HUES6 (cell line): ENCODE measurements around the gene CLDN5.

Source experiments
- H3K27ac ChIP-seq: 2 replicates; pipeline ENCODE4 v1.7.0; 2013; ENCODE audit warnings: low read depth, mild to moderate bottlenecking, low read length, inconsistent platforms
- H3K27me3 ChIP-seq: 2 replicates; pipeline ENCODE4 v1.6.1; 2013; ENCODE audit warnings: low read length; ENCODE audit not compliant: control insufficient read depth, insufficient read depth
- H3K36me3 ChIP-seq: 2 replicates; pipeline ENCODE4 v1.6.1; 2013; ENCODE audit warnings: low read length; ENCODE audit not compliant: control insufficient read depth, insufficient read depth
- H3K4me1 ChIP-seq: 2 replicates; pipeline ENCODE4 v1.6.1; 2013; ENCODE audit warnings: low read length; ENCODE audit not compliant: control insufficient read depth, insufficient read depth
- H3K4me3 ChIP-seq: 2 replicates; pipeline ENCODE4 v1.5.1; 2013; ENCODE audit warnings: low read depth, low read length
- H3K9ac ChIP-seq: one replicate; pipeline ENCODE4 v1.6.1; 2013; ENCODE audit warnings: mild to moderate bottlenecking, low read length
- H3K9me3 ChIP-seq: 2 replicates; pipeline ENCODE4 v1.6.1; 2013; ENCODE audit warnings: low read depth, low read length; ENCODE audit not compliant: control insufficient read depth, insufficient read depth

Gene CLDN5

DNA sequence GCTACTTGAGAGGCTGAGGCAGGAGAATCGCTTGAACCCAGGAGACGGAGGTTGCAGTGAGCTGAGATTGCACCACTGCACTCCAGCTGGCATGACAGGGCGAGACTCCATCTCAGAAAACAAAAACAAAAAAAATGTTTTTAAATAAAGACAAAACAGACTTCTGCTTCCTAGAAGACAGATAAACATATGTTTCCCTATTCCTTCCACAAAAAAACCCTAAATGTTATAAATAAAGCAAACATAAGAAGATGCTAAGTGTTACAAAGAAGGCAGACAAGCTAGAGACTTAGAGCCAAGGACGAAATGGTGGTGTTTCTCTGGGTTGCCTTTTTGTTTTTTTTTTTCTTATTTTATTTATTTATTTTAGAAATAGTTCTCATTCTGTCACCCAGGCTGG is 5.6 kb upstream of the CLDN5 start:
- Histone ChIP-seq H3K9me3 (no peaks in the 10 kb centered on the region), H3K4me1 (no peaks in the 10 kb centered on the region), H3K9ac (no peak overlapping the region), H3K4me3 (no peak overlapping the region), H3K27ac (no peak overlapping the region), H3K27me3 (peaks cover 24% of the 10 kb centered on the region), H3K36me3 (no peaks in the 10 kb centered on the region)

DNA sequence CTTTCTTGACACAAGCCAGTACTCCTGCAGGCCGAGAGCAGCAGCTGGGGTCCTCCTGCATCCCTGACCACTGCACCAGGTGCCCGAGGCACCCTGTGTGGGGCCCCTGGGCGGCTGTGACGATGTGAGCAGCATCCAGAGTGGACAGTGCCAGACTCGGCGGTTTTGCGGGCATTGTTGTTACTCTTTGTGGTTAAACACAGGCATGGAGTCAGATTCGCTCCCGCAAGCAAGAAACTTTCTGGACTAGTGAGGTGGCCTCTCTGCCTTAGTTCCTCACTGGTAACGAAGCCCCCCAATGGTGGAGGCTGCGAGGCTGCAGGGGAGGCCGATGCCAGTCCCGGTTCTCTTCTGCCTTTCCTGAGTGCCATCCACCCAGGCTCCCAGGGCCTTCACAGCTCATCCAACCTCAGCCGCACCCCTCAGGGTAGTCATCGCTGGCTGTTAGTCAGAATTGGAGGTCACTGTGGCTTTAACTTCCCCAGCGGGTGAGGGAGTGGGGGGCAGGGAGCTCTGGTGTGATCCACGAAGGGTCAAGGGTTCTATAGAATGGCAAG is 3.7 kb upstream of the CLDN5 start:
- H3K4me3 ChIP-seq: no peak overlapping the region
- H3K9me3 ChIP-seq: no peaks in the 10 kb centered on the region
- H3K9ac ChIP-seq: no peak overlapping the region
- H3K27ac ChIP-seq: no peak overlapping the region
- peaks cover 7% of the 10 kb centered on the region for H3K4me1 ChIP-seq
- no peaks in the 10 kb centered on the region for H3K36me3 ChIP-seq
- peaks cover 43% of the 10 kb centered on the region for H3K27me3 ChIP-seq

DNA sequence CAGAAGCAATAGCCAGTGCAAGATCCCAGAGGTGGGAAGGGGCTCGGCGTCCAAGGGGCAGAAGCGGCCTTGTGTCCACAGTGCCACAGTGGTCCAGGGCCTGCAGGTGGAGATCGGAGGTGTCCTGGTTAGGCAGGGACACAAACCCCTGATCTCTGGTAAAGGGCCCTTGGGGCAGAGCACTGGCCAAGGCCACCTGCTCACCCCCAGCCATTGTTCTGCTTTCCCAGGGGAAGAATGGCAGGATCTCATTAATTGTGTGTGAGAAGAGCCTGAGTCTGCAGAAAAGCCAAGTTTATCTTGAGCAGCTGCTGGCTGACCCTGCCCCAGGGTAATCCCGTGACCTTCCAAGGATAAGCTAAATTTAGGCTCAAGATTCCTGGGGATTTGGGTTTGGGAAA is 3.1 kb upstream of the CLDN5 start:
- peaks cover 13% of the 10 kb centered on the region for H3K4me1 ChIP-seq
- no peaks in the 10 kb centered on the region for H3K36me3 ChIP-seq
- peaks cover 49% of the 10 kb centered on the region for H3K27me3 ChIP-seq
- no peak overlapping the region for H3K4me3 ChIP-seq
- H3K9me3 ChIP-seq: no peaks in the 10 kb centered on the region
- H3K27ac ChIP-seq: no peak overlapping the region
- no peak overlapping the region for H3K9ac ChIP-seq

DNA sequence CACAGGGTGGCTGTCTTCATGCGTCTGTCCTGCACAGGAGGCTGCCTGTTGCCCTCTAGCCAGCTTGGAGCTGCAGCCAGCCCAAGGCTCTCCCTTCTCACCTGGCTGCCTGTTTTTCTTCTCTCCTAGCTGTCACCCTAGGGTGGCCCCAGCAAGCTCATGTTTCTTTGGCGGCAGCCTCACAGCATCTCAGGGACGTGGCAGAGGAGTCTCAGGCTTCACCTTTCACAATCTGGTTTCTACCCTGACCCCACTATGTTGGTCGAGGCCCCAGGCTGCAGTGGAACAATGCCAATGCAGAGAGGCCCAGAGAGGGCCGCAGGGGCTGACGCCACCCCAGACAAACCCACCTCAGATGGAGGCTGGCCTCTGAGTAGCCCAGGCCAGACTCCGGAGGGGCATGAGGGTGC is 2.5 kb upstream of the CLDN5 start:
- no peak overlapping the region for H3K27ac ChIP-seq

DNA sequence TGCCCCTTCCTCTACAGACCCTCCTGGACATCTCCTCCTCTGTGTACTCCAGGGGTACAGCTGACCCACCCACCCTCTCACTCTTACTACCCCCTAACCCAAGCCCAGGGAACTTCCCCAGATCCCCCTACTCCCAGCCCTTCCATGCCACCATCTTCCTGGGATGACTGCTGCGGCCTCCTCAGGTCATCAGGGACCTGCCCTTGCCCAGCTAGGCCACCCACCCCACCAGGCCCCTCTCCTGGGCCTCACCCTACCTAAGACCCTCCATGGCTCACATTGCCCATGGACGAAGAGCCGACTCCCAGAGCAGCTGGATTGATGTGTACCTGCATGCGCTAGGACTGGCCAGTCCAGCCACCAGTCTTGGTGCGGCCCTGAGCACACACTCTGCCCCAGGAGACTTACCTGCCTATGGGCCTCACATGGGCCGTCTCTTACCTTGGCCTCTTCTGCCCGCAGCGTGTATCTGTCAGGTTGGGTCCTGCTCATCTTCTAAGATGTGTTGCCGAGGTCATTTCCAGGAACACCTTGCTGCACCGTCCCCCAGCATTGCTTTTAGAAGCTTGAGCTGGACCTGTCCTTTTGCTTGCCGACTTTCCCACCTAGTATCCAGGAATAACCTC is 2.0 kb upstream of the CLDN5 start:
- Histone ChIP-seq H3K9ac (no peak overlapping the region), H3K9me3 (no peaks in the 10 kb centered on the region), H3K27ac (no peak overlapping the region), H3K36me3 (no peaks in the 10 kb centered on the region), H3K4me3 (no peak overlapping the region), H3K4me1 (peaks cover 17% of the 10 kb centered on the region), H3K27me3 (peaks cover 57% of the 10 kb centered on the region)

More for the DNA sequence above, 2.5 kb upstream of the CLDN5 start:
- Histone ChIP-seq H3K9ac (no peak overlapping the region), H3K9me3 (no peaks in the 10 kb centered on the region), H3K27me3 (peaks cover 55% of the 10 kb centered on the region), H3K36me3 (no peaks in the 10 kb centered on the region), H3K4me1 (peaks cover 17% of the 10 kb centered on the region), H3K4me3 (no peak overlapping the region)

DNA sequence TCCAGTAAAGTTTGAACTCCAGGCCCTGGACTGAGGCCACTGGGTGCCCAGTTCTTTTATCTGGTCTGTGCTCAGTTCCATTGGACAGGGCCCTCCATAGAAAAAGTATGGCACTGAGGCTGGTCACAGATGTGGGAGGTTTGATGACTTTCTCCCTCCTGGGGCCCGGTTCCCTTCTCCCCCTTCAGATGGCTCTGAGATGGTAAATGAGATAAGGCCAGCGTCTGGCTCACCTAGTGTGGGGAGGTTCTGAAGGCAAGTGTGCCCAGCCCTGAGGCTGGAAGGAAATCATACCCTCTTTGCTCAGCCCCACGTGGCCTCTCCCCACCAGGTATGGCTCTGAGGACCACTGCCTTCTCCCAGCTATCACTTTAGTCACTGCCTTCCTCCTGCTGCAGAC is 1.5 kb upstream of the CLDN5 start:
- H3K27me3 ChIP-seq: peaks cover 60% of the 10 kb centered on the region
- no peak overlapping the region for H3K4me3 ChIP-seq
- H3K27ac ChIP-seq: no peak overlapping the region
- no peak overlapping the region for H3K9ac ChIP-seq
- peaks cover 17% of the 10 kb centered on the region for H3K4me1 ChIP-seq
- 0 out of 2 replicates have a peak, but pooled peaks cover 1% of the 10 kb centered on the region for H3K36me3 ChIP-seq
- H3K9me3 ChIP-seq: no peaks in the 10 kb centered on the region

DNA sequence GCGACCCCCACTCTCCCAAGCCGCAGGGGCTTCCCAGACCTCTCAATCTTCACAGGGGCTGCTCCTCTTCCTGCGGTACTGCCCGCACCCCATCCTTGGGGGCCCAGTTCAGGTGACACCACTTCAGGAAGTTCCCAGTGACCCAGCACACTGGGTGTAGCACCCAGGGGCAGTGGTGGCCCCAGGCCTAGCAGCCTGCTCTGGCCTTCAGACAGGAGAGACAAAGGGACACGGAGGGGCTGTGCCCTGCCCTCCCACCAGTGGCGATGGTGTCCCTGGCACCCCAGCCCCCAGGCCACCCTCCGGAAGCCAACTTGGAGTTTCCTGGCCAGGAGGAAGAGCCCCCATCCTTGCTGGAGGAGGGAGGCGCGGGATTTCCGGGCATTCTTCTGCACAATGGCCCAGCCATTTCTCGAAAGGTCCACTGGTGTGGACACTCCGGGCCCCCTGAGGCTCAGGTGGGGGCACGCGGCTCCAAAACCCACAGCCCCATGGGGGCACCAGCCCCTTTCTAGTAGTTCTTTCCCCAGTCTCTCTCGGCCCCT is 978 bp upstream of the CLDN5 start:
- no peaks in the 10 kb centered on the region for H3K9me3 ChIP-seq
- no peak overlapping the region for H3K27ac ChIP-seq
- no peak overlapping the region for H3K9ac ChIP-seq
- H3K4me1 ChIP-seq: peaks cover 17% of the 10 kb centered on the region
- peak overlapping the region; percentile 78 for H3K4me3 ChIP-seq
- peaks cover 60% of the 10 kb centered on the region for H3K27me3 ChIP-seq
- H3K36me3 ChIP-seq: 0 out of 2 replicates have a peak, but pooled peaks cover 3% of the 10 kb centered on the region

DNA sequence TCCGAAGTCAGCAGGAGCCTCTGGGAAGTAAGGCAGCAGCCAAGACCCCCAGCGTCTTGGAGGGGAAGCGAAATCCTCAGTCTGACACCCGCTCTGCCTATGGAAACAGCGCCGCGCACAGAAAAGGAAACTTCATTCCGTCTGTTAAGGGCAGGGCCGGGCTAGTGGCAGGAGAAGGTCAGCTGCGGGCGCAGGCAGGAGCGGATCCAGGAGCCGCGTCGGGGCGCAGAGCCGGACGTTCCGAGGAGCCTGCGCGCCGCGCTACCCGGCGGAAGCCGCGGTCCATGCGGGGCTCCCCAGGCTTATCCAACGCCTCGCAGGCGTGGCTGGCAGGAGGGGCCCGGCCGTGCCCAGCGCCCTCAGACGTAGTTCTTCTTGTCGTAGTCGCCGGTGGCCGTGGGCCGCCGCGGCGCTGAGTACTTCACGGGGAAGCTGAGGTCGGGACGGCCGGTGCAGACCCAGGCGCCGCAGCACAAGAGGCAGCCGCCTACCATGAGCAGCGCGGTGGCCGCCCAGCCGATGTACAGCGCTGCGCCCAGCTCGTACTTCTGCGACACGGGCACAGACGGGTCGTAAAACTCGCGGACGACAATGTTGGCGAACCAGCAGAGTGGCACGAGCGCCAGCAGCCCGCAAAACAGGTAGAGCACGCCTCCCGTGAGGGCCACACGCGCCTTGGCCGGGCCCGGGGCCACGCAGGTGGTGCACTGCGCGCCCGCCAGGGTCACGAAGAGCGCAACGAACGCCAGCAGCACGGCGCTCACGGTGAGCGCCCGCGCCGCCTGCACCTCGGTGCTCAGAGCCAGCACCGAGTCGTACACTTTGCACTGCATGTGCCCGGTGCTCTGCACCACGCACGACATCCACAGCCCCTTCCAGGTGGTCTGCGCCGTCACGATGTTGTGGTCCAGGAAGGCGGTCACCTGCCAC is 705 bp downstream of the CLDN5 start:
- H3K9ac ChIP-seq: peak overlapping the region; percentile 2
- peaks cover 17% of the 10 kb centered on the region for H3K4me1 ChIP-seq
- H3K36me3 ChIP-seq: peaks cover 15% of the 10 kb centered on the region
- no peak overlapping the region for H3K27ac ChIP-seq
- no peaks in the 10 kb centered on the region for H3K9me3 ChIP-seq
- H3K27me3 ChIP-seq: peaks cover 60% of the 10 kb centered on the region
- peak overlapping the region; percentile 78 for H3K4me3 ChIP-seq

DNA sequence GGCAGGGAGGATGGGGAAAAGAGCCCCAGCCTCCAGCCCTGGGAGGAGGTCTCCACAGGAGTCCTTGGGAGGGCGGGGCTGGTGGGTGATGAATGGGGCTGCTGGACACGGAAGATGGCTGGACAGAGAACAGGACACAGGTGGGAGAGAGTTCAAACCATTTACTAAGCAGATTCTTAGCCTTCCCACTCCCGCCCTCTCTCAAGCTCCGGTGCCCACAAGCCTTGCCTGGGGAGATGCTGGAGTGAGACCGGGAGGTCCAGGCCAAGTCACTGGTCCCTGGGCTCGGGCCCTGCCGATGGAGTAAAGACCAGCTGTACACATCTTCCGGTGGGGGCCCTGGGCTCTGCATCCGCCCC is 1.4 kb downstream of the CLDN5 start:
- Histone ChIP-seq H3K27me3 (peaks cover 60% of the 10 kb centered on the region), H3K36me3 (peaks cover 20% of the 10 kb centered on the region), H3K9me3 (no peaks in the 10 kb centered on the region), H3K4me1 (peaks cover 17% of the 10 kb centered on the region), H3K4me3 (peak overlapping the region; percentile 78), H3K27ac (no peak overlapping the region), H3K9ac (no peak overlapping the region)

DNA sequence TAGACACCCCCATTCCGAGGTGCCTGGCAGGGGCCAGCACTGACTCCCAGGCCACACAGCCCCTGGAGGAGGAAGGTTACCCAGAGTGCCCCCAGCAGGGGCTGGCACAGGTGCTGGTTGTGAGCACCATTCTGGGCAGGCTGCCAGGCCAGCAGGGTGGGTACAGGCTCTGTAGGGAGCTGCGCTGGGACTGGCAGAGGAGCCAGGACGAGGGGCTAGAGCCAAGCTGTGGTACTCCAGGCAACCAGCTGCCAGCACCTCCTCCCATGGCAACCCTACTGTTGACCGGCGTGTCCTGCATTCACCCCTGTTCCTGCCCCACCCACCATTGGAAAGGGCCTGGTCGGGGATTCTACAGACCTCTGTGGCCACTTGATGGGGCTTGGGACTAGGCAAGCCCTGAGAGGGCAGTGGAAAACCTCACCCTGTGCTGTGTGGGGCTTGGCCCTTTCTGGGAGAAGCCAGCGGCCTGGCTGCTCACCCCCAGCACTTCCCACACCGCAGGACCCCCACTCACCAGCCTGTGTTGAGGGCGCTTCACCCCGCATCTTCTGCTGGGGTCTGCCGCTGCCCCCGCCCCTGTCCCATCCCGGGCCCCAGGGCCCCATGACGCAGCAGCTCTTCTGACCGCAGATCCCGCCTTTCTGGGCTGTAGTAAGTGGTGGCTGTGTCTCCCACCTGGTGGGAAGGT is 1.9 kb downstream of the CLDN5 start:
- no peak overlapping the region for H3K4me3 ChIP-seq
- H3K36me3 ChIP-seq: peaks cover 25% of the 10 kb centered on the region
- H3K9ac ChIP-seq: no peak overlapping the region
- no peaks in the 10 kb centered on the region for H3K9me3 ChIP-seq
- no peak overlapping the region for H3K27ac ChIP-seq
- H3K27me3 ChIP-seq: peaks cover 60% of the 10 kb centered on the region
- peaks cover 17% of the 10 kb centered on the region for H3K4me1 ChIP-seq
